GM21367 (cell line): Measurements from ENCODE around the gene KISS1.

Source experiments
- ATAC-seq: cut with Tn5 transposase; IDR thresholded peaks from one replicate; pipeline ENCODE4 v1.9.1; 2021; ENCODE audit not compliant: unreplicated experiment

KISS1 gene

DNA sequence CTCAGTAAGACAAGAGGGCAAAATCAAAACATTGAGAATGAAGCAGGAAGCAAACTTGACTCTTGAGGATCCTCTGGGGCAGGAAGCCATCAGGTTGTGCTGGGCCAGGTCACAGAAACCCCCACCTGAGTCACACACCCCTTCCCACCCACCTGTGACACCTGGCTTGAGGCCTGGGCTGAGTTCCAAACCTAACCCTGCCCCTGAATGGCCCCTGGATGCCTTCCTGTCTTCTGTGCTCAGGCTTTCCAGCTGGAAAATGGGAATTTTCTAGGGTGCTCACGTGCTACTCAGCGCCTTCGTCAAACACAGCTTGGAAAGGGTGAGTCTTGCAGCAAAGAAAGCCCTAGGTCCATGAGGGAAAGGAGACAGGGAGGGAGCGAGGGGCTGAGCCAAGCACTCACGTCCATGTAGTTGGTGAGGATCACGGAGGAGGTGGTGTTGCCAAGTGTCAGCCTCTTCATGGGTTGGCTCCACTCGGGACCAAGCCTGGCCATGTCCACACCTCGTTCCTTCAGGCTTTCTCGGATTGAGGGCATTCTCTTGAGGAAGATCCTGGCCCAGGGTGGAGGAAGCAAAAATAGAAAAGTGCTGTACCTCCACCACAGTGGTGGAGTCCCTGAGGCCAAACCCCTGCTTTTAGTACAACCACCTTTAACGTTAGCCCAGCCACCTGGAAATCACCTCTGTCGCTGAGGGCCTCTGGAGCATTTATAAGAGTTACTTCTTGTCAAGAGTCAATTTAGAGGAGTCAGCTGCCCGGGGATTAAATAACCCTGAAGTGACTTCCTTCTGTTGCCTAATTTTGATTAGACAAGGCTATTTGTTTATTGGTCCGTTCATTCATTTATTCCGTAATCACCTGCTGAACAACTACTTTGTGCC, 34.4 kb downstream of the KISS1 start:
- ATAC-seq, result no peak

DNA sequence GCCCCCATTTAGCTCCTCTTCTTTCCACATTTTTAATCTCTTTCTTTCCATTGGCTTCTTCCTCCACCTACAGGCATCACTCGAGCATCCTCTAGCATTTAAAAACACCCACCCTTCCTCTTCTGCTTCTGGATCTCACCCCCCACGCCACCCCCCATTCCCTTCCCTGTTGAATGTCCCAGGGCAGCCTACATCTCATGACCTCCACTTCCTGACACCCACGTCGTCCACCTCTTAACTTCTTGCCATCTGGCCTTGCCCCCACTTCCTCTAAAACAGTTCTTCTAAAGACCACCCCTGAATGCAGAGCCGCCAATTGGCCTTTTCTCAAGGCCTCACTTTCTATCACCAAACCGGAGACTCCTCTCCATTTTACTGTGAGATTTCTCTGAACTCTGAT, 38.3 kb downstream of the KISS1 start:
- ATAC-seq, result no peak

DNA sequence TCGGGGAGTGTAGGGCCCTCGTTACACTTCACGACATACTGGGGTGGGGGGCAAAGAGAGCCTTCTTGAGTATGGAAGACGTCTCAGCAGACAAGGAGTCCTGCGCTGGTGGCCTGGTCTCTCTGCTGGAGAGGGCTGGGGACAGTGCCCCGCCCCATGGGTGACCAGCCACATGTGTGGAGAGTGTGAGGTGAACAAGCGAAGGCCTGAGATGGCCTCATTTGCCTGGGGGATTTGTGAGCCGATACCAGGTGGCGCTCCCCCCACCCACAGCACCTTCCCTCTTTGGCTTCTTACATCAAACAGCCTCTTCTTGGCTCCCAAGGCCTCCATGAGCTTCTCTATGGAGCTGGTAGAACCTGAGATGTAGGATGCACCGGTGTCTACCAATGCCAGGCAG, 40.4 kb downstream of the KISS1 start:
- ATAC-seq, result no peak

DNA sequence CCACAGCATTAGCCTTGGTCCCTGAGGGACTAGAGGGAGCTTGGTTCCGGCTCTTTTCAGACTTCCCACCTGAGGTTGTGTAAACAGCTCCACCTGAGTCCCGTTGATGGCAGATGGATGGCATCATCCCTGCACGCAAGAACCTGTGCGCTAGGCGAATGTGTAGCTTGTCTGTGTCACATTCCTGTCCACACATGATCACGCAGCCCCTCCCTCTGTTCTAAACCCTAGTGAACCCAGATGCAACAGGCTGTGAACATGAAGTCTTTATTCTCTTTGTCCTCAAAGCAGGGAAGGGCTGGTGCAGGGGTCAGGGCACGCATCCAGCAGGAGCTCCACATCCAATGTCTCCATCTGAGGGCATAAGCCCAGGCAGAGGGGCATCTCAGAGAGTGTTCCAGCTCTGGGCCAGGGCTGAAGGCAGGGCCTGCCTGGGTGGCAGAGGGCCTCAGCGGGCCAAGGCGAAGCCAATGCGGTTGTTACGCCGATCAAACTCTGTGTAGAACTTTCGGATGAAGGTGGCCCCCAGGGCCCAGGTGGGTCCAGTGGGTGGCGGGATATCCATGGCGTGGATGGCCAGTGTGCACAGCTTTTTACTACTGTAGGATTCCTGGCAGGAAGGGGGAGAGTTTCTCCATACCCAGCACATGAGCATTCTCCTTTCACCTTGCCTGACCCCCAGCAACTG, 41.6 kb downstream of the KISS1 start:
- no peak for ATAC-seq

DNA sequence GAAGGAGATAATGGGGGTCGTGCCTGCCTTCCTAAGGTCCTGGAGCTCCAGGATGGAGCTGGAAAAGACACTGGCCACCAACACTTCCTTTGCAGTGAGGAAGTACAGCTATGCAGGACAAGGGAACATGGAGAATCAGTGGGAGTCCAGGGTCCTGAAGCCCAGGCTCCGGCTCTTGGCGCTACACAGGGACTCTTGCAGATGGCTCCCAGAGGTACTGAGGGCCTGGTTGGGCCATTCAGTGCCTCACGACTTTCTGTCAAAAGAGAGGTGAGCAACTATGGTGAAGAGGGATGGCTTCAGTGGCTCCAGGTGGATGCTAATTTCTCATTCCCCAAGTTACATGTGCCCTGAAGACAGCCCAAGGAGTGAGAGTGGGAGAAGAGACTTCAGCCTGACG, 42.6 kb downstream of the KISS1 start:
- no peak for ATAC-seq

DNA sequence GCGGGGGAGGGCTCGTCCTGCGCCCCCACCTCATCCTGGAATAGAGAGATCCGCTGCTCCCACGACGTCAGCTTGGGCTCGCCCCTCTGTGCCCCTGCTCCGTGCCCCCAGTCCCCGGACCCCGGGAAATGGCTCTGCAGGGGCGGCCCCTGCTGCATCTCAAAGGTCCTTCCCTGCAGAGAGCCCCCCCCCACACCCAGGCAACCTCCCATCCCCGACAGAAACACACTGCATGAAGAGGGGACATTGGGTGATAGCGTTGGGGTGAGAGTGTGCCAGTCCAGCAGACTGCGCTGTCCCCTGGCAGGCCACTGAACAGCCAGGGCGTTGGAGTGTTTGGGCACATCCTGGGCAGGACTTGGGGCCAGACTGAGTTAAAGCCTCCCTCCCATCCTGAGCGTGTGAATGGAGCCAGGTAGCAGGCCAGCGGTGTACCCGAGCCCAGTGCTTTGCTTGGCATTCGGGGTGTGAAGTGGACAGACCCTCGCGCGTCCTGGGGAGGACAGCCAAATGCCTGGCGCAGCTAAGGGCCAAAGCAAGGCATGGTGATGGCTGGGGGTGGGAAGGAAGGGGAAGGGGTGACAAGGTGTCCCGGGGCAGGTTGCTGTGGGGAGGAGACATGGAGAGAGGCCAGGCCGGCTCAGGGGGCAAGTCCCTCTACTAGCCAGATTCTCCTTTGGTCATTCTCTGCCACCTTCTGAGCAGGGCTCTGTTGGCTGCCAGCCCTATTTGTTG, 43.8 kb downstream of the KISS1 start:
- no peak for ATAC-seq

DNA sequence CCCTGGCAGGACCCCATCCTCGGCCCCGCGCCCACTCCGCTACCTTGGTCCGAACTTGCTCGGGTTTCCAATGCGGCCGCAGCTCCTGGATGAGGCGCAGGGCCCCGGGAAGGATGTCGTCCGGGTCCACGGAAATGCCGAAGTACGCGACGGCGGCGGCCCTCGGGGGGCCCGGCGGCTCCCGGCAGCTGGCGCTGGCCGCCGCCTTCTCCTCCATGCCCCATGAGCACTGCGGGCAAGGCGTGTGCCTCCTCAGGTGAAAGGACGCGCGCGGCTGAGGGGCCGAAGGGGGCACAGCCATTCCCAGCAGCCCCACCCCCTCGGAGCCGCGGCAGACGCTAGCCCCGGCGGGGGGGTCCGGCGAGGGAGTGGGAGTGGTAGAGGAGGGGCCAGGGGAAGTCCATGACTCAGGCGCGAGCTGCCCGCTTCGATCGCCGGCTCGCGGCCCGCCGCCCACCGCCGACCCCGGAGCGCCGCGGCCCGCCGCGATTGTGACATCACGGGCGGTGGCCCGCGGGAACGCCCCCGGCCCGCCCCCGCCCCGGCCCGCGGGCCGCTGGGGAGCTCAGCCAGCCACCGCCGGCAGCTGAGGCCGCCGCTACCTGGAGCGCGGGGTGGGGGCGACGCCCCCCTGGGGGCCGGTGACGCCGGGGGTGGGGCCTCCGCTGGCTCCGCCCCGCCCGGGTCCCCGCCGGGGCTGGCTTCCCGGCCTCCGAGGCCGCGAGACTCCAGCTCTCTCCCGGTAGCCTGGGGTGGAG, 44.6 kb downstream of the KISS1 start, which contains the start of gene ETNK2:
ETNK2 (minus strand) TSS at position 493 of the 758 bp plus-strand sequence; CDS start at position 301, 192 bp downstream.
- no peak for ATAC-seq

DNA sequence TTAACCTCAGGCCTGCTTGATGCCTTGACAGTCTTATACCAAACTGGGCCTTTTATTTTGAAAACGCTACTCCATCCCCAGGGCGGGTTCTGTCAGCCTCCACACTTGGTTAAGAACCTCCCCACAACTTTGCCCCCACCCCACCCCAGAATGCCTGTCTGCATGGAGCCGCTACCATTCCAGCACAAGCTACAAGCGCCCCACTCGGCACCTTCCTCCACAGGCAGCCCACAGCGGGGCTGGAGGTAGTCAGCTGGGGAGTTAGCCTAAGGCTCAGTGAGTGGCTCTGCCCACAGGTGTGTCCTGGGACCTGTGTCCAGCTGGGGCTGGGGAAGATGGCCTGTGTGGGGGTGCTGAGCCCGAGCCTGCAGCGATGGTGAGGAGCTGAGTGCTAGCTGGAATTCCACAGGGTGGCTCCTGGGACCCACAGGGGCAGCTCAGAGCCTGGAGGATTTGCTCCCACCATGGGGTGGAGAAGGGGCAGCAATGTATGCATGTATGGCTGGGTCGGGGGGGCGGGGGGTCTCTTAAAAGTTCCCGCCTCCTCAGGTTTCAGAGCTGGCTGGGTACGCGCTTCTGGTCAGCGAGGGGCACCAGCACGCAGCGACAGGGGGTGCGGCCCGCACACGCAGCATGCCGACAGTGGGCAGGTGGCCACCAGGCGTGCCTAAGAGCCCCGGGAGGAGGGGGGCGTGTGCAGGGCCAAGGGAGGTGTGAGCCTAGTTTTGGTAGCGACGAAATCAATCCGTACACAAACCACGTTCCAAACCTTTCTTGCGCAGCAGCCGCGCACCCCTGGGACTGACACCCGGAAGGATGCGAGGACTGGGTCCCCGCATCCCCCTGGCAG, 45.4 kb downstream of the KISS1 start:
- no peak for ATAC-seq

DNA sequence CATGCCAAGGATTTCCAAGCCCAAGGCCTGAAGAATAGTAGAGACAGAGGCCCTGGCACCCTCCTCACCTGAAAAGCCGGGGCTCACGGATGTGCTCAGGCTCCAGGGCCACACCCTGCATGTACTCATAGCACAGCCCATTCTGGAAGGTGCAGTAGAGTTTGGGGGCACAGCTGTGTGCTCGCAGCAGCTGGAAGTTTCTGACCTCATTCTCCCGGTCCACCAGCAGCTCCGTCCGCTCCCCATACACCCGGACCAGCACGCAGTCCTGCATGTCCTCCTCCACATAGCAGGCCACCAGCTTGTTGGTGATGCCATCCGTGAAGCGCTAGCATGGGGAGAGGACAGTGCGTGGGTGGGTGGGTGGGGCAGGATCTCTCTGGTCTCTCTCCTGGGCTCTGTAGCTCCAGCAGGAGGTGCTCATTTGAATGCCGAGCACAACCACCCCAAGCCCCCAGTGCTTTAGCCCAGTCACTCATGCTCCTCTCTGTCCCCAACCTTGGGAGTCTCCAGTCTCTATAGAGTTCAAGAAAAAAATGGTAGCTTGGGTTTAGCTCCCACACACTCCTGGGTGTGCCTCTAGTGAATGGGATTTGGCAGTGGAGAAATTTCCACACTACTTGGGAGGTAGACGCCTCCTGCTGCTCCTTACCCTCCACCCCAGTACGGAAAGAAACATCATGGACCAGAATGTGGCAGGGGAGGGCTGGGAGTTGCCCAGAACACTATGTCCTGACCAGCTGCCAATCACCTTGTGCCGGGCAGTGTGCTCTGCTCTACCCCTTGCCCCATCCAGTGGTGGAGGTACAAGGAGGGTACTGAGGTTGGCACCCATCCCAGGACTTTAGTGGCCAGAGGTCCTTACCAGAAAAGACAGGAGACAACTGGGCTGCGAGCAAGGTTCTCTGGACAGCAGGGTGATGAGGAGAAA, 46.4 kb downstream of the KISS1 start:
- ATAC-seq, result no peak

DNA sequence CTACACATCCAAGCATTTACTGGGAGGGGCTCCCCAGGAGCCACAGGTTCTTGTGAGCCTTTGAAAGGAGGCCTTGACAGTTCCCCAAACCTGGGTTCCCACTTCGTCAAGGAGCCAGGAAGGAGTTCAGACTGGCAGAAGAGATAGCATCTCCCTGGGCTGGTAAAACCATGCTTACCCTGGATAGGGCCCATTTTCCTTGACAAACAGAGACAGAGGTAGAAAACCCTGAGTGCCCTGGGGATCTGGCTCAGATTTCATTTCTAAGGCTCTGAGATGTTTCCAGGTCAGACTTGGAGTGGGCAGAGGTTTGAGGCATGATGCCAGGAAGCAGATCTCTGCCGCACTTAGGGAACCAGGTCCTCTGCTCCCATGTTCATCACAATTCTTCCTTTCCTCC, 47.2 kb downstream of the KISS1 start:
- ATAC-seq, result no peak

DNA sequence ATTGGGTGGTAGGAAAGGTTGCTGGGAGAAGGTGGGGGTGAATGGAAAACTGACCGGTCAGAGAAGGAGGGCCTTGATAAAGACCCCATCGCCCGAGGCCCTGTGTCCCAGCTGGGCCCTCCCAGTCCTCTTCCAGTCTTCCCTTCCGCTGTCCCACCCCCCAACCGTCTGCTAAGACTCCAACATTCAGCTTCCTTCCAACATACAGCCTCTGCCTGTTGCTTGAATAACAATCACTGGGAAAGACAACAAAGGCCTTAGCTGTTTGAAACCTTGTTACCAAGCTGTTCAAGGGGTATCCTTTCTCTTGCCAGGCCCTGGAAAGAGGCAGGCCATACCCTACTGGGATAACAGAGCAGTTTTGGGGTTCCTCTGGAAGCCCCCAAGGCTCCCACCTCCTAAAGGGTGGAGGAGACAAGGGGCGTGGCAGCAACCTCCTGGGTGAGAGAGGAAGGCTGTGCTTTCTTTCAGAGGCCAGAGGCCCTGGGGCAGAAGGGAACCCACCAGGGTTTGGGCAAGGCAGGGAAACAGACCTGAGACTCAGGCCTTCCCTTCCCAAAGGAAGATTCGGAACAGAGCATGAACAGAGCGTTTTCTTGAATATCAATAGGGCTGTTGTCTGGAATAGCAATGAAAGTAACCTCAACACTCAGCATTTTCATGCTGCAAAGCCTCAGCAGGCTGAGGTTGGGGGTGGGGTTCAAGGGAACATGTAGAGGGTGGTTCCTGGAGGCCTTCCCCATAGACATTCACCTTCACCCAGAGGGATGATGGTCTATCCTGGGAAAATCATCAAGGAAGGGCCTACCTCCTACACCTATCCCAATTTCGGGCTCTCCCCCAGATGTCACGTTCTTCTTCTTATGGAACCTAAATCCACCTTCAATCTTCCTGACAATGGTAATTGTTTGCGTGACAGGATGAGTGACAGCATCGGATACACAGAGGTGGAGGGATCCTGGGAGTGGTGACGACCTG, 48.6 kb downstream of the KISS1 start:
- ATAC-seq, result no peak

DNA sequence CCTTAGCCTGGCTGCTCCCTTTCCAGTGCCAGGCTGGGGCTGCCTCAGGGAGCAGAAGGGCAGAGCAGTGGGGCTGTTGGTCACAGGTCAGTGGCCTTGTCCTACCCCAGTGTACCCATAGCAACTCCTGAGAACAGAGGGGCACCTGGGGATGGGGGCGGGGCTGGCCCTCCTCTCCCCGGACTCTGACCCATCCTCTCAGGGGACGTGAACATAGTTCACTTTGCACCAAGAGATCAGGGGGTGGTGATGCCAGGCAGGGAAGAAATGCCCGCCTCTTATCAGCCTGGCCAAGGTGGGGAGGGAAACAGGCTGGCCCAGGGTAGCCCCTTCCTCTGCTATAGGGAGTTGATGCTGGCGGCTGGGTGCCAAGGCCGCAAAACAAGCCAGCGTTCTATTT, 49.3 kb downstream of the KISS1 start:
- no peak for ATAC-seq

DNA sequence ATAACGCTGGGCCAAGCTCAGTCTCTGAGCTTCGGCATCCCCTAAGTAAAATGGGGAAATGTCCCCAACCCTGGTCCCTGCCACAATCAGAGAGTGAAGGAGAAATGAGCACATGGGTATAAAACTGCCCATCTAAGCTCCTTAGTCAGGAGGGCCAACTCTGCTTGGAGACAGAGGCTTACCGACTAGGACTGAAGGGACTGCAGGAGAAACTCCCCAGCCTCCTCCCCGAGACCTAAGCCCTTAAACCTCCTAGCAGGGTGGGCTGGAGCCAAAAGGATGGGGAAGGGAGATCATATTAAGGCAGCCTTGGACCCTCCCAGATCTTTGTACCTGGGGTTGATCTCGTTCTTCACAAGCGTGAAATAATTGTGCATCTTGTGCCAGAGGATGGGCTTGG, 50.0 kb downstream of the KISS1 start:
- ATAC-seq, result no peak

DNA sequence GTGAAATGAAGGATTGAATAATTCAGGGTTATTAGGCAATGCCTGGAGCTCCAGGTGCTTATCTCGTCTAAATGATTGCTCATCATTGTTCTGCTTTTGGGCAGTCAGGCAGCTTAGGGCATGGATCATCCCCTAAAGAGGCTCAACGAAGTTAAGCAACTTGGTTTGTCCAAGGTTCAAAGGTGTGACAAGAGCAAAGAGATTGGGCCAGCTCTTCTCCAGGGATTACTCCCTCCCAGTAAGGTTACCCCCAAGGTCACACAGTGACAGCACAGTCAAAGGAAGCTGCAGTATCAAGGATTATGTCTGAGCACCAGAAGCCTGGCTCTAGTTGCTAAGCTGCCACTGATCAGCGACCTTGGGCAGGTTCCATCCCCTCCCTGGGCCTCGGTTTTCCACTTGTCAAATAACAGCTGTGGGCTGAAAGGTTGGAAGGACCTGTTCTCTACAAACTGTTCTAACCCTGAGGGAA, 51.2 kb downstream of the KISS1 start:
- no peak for ATAC-seq

DNA sequence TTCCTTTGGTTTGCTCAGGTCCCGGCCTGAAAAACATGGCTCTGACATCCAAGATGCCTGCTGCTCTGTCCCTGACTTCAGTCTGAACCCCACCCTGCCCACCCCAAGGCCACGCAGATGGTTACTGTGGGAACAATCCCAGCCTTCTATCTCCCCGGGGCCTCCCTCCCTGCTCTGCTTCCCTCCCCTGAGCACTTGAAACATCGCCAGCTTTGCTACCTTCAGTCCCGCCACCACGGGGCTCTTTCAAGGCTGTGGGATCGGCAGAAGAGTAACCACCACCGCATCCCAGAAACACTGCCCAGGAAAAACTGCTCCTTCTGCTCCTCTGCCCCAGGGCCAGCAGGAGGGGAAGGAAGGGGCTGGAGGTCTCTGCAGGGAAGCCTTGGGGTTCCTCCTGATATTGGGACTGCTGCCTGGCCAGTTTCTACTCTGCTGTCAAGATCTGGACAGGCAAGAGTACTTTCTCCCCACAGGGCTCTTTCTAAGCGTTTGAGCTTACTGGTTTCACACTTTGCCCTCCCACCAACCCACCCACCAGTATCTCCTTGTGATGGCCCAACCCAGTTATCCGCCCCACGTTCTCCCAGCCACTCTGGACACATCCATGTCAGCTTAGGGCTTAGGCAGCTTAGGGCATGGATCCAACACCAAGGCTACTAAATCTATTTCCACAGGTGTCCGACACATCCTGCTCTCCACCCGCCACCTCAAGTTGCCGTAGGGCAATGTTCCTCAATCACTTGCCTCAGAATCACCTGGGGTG, 52.8 kb downstream of the KISS1 start:
- no peak for ATAC-seq

DNA sequence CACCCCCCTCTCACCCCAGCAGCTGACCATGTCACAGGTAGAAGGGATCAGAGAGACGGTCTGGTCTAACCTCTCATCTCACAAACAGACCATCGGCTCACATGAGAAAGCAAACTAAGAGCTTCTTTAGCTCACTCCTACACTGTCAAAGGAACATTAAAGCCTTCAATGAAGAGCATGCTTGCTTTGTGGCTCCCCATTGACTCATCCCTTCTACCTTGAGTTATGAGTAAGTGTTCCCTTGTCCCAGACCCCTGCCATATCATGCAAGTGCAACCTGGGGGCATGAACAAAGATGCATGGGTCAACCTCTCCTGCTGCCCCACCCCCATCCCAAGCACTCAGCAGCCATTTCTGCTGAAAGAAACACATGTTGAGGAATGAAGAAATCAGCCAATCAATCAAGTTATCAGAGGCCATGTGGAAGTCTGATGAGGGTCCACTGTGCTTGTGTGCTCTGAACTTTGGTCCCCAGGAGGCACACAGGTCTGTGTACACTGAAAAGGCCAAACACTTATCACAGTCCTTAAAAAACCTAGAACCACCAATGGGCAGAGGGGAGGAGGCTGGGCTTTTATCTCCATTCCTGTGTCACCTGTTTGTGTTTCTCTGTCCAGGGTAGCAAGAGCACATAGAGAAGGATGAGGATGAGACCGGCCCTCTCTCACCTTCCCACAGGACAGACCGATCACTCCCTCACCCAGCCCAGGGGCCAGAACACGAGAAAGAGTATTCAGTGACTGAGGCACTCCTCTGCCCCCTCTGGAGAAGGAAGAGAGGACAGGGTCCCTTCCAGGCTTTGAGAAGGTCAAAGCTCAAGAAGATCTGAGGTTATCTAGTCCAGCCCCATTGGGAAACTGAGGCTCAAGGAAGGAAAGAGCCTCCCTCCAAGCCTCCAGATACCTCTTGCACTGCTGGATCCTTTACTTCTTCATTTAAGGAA, 54.0 kb downstream of the KISS1 start:
- no peak for ATAC-seq
